ENCODE data around the gene S100A3.
"Not testable (repeated sequence)": the region's sequence is repeated elsewhere in the genome, so short reads cannot be mapped to it uniquely, and the experiment has no call there.

DNA sequence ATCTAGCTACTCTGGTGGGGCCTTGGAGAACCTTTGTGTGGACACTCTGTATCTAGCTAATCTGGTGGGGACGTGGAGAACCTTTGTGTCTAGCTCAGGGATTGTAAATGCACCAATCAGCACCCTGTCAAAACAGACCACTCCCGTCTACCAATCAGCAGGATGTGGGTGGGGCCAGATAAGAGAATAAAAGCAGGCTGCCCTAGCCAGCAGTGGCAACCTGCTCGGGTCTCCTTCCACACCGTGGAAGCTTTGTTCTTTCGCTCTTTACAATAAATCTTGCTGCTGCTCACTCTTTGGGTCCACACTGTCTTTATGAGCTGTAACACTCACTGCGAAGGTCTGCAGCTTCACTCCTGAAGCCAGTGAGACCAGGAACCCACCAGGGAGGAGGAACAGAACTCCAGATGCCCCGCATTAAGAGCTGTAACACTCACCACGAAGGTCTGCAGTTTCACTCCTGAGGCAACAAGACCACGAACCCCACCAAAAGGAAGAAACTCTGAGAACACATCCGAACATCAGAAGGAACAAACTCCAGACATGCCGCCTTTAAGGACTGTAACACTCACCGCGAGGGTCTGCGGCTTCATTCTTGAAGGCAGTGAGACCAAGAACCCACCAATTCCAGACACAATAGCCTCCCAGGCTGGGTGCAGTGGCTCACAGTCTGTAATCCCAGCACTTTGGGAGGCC lies 26.6 kb downstream of the S100A3 start:
- TF ChIP-seq, protein P1, sequence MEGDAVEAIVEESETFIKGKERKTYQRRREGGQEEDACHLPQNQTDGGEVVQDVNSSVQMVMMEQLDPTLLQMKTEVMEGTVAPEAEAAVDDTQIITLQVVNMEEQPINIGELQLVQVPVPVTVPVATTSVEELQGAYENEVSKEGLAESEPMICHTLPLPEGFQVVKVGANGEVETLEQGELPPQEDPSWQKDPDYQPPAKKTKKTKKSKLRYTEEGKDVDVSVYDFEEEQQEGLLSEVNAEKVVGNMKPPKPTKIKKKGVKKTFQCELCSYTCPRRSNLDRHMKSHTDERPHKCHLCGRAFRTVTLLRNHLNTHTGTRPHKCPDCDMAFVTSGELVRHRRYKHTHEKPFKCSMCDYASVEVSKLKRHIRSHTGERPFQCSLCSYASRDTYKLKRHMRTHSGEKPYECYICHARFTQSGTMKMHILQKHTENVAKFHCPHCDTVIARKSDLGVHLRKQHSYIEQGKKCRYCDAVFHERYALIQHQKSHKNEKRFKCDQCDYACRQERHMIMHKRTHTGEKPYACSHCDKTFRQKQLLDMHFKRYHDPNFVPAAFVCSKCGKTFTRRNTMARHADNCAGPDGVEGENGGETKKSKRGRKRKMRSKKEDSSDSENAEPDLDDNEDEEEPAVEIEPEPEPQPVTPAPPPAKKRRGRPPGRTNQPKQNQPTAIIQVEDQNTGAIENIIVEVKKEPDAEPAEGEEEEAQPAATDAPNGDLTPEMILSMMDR (IDR thresholded peaks at IDR 0.05; ENCODE audit: borderline replicate concordance, extremely low read depth, low read length, poor library complexity, severe bottlenecking) = not testable (repeated sequence)
- not testable (repeated sequence) for TF ChIP-seq EZH2 (IDR thresholded peaks at IDR 0.05; ENCODE audit: borderline replicate concordance, low read depth, low read length, severe bottlenecking)

Data from DND-41 (cell line).